Progenitor cell of endocrine pancreas (in vitro differentiated cells): ENCODE results near the gene VPS8. TPM values are rescaled to one million over a fixed set of nuclear protein-coding genes. Genes with fewer than 3 reads are reported as not detected.

Experiments used
- DNase-seq: peaks from one replicate; pipeline ENCODE4 v3.0.0; 2021; ENCODE audit warnings: low spot score; ENCODE audit not compliant: unreplicated experiment
- H3K27ac Mint-ChIP-seq: 2 replicates; pipeline ENCODE4 v1.8.0; 2021; ENCODE audit warnings: mild to moderate bottlenecking, moderate library complexity, mixed read lengths
- H3K27me3 Mint-ChIP-seq: 2 replicates; pipeline ENCODE4 v1.8.0; 2021; ENCODE audit warnings: mixed read lengths
- H3K36me3 Mint-ChIP-seq: 2 replicates; pipeline ENCODE4 v1.8.0; 2022; ENCODE audit warnings: mixed read lengths; ENCODE audit not compliant: insufficient read depth
- H3K4me1 Mint-ChIP-seq: 2 replicates; pipeline ENCODE4 v1.8.0; 2021; ENCODE audit warnings: low read depth, mixed read lengths
- H3K4me3 Mint-ChIP-seq: 2 replicates; pipeline ENCODE4 v1.8.0; 2021; ENCODE audit warnings: low read depth, mild to moderate bottlenecking, moderate library complexity, mixed read lengths
- H3K9me3 Mint-ChIP-seq: 2 replicates; pipeline ENCODE4 v1.8.0; 2021; ENCODE audit warnings: low read depth, mixed read lengths
- CTCF ChIP-seq: fragments of 200-600 bp; sonication (generic); IDR thresholded peaks from one replicate; pipeline ENCODE4 v1.5.0; 2021; ENCODE audit warnings: antibody characterized with exemption, mild to moderate bottlenecking; ENCODE audit not compliant: unreplicated experiment
- total RNA-seq: library from RNA; stranded (reverse); gene quantifications from 2 replicates; pipeline ENCODE4 v1.2.1, GENCODE V29; 2021

The VPS8 gene
- total RNA-seq, 1 donor from 2014 or later, result 89.4 TPM

DNA sequence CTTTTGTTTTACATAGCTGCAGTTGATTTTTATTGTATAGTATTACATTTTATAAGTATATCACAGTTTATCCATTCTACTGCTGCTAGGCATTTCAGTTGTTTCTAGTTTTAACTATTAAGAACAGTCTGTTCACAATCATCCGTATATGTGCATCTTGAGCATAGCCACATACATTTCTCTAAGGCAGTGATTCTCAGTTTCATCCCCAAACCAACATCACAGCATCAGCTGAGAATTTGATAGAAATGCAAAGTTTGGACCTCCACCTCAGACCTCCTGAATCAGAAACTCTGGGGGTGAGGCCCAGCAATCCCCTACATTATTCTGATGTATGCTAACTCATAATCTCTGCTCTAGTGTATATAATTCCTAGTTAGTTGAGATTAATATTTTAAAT is 120.8 kb downstream of the VPS8 start:
- Mint-ChIP-seq H3K9me3 (no peaks in the 10 kb centered on the region), H3K4me1 (no peaks in the 10 kb centered on the region), H3K27ac (no peak overlapping the region), H3K27me3 (no peaks in the 10 kb centered on the region), H3K4me3 (no peak overlapping the region), H3K36me3 (peaks cover 7% of the 10 kb centered on the region)
- TF ChIP-seq CTCF, result no peak
- no peak for DNase-seq

DNA sequence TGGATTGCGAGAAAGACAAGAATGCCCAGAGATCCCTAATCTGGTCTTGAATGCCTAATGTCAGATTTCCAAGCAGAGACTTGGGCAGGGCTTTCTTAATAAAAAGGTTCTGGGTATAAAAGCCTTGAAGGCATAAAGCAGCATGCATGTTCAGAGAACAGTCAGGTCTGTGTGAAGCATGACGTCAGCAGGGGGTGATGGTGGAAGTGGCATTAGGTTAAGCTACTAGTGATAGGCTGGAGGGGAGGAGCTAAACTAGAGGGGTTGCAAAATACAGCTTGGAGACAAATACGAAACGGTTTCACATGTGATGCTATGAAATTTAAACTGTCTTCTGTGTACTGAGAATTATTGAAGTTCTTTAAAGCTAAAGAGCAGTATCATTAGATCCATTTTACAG is 125.6 kb downstream of the VPS8 start:
- no peaks in the 10 kb centered on the region for H3K27me3 Mint-ChIP-seq
- no peak overlapping the region for H3K27ac Mint-ChIP-seq
- H3K4me1 Mint-ChIP-seq, result no peaks in the 10 kb centered on the region
- peaks cover 9% of the 10 kb centered on the region for H3K36me3 Mint-ChIP-seq
- no peaks in the 10 kb centered on the region for H3K9me3 Mint-ChIP-seq
- no peak overlapping the region for H3K4me3 Mint-ChIP-seq
- no peak for DNase-seq
- no peak for TF ChIP-seq CTCF

DNA sequence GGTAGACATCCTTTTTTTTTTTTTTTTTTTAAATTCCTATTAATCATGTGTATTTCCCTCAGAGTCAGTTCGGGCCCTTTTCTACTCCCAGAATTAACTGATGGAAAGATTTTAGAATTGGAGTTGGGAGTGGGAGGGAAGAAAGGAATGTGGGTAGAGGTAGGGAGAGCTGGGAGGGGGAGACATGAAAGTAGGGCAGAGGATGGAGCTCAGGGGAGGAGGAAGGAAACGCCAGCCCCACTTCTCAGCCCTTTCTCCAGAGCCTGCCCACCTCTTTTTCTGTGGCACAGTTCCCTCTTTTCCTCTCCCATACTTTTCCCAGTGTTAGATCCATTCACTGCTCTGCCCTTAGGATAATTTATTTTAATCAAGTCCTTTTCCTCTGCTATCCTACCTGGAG is 129.4 kb downstream of the VPS8 start:
- no peak for TF ChIP-seq CTCF
- no peaks in the 10 kb centered on the region for H3K4me1 Mint-ChIP-seq
- no peak overlapping the region for H3K27ac Mint-ChIP-seq
- H3K27me3 Mint-ChIP-seq, result no peaks in the 10 kb centered on the region
- peaks cover 12% of the 10 kb centered on the region for H3K36me3 Mint-ChIP-seq
- H3K9me3 Mint-ChIP-seq, result no peaks in the 10 kb centered on the region
- no peak overlapping the region for H3K4me3 Mint-ChIP-seq
- DNase-seq, result no peak

DNA sequence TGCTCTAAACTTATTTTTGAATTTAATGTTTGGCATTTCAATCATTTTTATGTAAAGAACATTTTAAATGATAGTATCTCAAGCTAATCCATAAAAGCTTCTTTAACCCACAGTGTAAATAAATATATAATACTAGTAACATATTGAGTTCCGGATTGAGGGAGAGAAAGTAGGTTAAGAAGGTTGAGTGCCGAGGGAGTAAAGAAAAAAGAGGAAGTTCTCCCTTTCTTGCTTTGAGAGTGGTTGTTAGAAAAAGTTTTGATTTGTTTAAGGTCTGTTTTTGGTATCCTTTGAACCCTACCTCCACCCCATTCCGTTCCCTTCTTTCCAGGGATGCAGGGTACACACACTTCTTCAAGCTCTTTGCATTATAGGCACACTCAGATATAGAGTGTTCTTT is 130.8 kb downstream of the VPS8 start:
- no peak for DNase-seq
- Mint-ChIP-seq H3K4me1 (no peaks in the 10 kb centered on the region), H3K27me3 (no peaks in the 10 kb centered on the region), H3K36me3 (peaks cover 12% of the 10 kb centered on the region), H3K27ac (no peak overlapping the region), H3K4me3 (no peak overlapping the region), H3K9me3 (no peaks in the 10 kb centered on the region)
- no peak for TF ChIP-seq CTCF

DNA sequence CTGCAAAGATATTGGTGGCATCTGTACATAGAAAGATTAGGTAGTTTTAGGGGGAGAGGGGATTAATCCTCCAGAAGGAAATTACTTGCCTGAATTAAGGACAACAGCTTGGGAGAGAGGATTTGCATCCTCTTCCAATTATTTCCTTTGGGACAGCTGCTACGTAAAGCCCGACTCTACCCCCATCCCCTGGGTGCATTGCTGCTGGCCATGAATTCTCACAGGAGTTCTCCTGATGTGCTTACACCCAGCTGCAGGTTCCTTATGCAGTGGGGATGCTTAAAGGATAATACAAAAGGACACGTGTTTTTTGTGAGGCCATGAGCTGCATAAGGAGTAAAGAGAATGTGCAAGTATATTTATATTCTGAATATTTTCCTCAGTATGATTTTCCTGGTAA is 132.3 kb downstream of the VPS8 start:
- no peak overlapping the region for H3K27ac Mint-ChIP-seq
- H3K27me3 Mint-ChIP-seq, result no peaks in the 10 kb centered on the region
- DNase-seq, result no peak
- no peak overlapping the region for H3K4me3 Mint-ChIP-seq
- H3K9me3 Mint-ChIP-seq, result no peaks in the 10 kb centered on the region
- no peaks in the 10 kb centered on the region for H3K4me1 Mint-ChIP-seq
- no peak for TF ChIP-seq CTCF
- H3K36me3 Mint-ChIP-seq, result peaks cover 10% of the 10 kb centered on the region
